MV-4-11 (cell line): Measurements from ENCODE around the gene SYT17.

ENCODE experiments used
- DNase-seq: peaks from one replicate; lab custom pipeline; 2025; lab: John Stamatoyannopoulos, UW

The SYT17 gene, protein sequence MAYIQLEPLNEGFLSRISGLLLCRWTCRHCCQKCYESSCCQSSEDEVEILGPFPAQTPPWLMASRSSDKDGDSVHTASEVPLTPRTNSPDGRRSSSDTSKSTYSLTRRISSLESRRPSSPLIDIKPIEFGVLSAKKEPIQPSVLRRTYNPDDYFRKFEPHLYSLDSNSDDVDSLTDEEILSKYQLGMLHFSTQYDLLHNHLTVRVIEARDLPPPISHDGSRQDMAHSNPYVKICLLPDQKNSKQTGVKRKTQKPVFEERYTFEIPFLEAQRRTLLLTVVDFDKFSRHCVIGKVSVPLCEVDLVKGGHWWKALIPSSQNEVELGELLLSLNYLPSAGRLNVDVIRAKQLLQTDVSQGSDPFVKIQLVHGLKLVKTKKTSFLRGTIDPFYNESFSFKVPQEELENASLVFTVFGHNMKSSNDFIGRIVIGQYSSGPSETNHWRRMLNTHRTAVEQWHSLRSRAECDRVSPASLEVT

DNA sequence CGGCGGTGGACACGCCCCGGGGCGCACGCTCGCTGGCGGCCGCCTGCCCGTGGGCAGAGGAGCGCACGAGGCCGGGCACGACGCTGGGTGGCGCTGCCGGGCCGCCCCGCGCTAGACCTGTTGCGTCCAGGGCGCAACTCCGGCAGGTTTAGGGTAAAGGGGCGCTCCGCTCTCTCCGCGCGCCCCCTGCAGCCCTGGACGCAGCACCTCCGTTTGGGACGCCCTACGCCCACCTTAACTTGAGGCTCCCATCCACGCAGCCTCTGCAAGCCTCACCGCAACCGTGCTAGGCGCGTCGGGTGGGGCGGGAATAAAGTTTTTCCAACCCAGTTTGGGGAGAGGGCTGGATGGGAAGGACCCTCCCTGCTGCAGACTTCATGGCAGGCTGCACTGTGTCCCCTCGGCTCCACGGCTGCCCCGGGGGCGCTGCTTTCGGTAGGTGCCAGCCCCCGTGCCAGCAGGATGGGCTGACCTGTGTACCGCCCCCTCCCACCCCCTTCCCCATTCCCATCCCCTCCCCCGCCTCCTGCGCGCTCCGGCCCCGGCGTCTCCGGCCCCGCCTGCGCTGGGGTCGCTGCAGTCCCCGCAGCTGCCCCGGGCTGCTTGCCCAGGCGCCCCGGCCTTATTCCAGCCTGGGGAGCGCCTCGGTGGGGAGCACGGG is at the start of gene SYT17:
TSS of gene SYT17 (plus strand) at position 531 of the 661 bp plus-strand sequence. CDS start 407 bp downstream, outside the sequence.
- peak; percentile 47 for DNase-seq

DNA sequence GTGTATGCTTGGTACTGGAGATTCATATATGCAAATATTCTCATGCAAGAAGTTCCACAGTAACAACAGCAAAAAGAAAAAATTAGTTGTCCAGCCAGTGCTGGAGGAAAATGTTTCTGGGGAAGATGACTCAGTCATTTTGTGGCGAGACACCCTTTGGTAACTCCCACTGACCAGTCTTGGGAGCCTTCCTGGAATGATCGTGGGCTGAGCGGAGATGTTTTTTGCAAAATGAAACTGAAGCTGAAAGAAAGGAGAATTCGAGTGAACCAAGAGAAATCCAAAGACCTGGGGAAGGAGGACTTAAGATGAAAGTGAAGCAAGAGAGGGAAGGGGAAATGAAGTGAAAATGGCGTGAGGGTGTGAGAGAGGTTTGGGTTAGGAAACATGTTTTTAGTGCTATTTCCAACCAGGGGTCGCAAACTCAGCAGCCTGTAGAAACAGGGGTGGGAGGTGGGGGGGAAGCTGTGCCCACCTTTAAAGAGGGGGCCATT is 49.1 kb upstream of the SYT17 start:
- peak; percentile 94 for DNase-seq

DNA sequence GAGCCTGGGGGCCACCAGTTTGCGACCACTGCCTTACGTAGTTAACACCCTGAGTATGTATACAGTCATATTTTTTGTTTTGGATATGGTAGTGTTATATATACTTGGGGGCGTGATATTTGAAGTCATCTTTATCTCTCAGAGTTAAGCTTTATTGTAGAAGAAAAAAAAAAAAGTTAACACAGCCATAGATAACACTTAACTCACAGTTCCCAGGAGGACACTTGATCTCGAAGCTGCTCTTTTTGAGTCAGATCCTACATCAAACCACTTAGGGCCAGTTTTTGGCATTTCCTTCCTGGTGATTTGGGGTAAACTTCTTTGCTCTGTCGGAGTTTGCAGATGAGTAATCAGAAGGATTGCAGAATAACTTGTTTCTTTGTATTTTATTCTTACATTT is 48.5 kb upstream of the SYT17 start:
- DNase-seq = peak; percentile 49

DNA sequence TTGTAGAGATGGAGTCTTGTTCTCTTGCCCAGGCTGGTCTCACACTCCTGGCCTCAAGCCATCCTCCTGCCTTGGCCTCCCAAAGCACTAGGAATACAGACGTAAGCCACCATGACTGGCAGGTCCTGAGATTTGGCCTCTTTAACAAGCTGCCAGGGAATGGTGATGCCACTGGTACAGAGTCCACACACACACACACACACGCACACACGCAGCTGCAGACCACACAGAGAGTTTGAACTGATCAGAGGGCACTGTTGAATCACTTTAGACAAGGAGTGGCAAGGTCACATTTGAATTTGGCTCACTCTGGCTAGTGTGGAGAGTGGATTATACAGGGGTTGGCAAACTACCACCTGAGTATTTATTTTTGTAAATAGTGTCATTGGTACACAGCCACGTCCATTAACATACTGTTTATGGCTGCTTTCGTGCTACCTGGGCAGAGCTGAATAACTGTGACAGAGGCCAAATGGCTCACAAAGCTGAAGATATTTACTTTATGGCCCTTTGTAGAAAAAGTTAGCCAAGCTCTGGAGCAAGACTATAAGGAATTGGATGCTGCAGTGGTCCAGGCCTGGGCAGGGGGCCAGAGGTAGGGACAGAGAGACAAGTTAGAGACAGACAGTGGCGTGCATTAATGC is 44.4 kb upstream of the SYT17 start:
- DNase-seq = no peak

DNA sequence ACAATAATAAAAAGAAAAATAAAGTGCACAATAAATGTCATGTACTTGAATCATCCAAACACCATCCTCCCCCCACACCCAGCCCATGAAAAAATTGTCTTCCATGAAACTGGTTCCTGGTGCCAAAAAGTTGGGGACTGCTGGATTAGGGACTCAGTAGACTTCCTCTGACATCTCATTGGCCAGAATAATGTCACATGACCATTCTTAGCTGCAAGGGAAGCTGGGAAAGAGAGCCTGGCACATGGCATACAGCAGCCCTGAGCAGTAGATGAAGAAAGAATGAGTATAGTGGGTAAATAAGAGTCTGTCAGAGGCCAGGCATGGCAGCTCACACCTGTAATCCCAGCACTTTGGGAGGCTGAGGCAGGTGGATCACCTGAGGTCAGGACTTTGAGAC is 41.7 kb upstream of the SYT17 start:
- no peak for DNase-seq

DNA sequence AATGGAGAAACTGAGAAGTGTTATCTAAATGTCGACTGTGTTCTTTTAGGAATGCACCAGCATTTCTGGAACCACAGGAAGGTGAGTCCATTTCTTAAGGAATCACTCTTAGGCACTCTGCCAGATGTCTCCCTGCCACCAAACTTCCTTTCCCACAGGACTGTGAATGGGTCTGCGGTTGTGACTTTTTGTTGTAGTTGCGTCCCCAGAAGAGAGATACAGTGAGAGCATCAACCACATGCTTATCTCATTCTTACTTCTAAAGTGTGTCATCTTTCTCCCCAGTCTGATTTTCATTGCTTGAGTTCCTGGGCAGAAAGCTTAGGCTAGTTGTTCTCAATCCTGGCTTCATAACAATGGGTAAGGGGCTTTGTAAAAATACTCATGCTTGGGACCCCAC is 40.8 kb upstream of the SYT17 start:
- peak; percentile 44 for DNase-seq

DNA sequence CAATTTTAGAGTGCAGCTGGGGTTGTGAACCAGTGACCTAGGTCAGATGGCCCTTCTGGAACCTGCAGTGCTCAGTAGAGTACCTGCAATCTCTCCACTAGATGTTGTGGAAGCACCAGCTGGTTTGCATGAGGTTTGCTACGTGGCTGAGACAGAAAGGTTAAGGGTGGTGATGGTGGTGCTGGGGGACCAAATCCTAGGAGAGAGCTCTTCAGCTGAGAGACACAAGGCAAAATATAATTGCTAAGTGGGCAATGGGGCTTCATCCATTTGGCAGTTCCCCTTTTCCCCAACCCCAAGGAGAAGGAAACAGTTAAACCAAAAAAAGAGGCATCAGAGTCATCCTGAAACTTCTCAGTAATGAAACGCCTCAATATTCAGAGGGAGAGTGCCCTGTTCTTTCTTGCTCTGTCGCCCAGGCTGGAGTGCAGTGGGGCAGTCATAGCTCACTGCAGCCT is 40.3 kb upstream of the SYT17 start:
- DNase-seq = peak; percentile 84

DNA sequence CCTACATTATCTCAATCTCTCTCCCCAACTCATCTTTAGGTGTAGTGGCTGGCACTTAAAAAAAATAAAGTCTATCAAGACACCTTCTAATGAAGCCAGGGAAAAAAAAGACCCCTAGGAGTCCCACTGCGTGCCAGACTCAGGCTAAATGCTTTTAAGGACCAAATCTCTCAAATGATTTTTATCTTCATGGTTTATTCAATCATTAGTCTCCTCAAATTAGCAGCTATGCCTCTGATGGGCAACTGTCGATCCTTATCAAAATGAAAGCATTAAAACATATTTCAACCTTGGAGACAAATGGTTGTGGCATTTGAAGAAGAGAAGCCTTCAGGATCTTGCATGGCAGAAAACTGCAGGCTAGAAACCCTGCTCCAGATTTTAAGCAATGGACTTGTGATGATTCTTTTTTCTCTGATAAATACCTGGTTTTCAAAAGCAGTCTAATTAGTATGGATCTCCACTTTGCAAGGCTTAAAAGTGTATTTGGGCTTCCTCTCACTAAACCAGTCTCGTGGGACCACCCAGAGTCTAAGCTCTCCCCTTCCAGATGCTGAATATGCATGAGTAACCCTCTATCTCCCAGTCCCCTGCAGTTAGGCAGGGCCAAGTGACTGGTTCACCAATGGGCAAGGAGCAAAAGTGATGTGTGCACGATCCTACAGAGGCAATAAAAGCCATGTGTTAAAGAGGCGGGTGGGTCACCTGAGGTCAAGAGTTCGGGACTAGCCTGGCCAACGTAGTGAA is 39.4 kb upstream of the SYT17 start:
- no peak for DNase-seq

DNA sequence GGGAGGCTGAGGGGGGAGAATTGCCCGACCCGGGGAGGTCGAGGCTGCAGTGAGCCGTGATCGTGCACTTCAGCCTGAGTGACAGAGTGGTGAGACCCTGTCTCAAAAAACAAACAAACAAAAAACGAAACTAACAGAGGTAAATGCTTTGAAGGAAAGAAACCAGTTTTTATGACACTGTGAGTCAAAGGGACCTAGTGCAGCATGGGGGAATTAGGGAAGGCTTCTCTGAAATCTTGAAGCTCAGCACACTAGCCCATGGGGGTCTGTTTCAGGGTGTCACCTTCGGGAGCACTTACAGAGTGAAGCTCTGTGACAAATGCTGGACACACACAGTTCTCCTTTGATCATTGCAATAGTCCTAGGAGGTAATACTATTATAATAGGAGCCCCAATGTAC is 37.7 kb upstream of the SYT17 start:
- no peak for DNase-seq

DNA sequence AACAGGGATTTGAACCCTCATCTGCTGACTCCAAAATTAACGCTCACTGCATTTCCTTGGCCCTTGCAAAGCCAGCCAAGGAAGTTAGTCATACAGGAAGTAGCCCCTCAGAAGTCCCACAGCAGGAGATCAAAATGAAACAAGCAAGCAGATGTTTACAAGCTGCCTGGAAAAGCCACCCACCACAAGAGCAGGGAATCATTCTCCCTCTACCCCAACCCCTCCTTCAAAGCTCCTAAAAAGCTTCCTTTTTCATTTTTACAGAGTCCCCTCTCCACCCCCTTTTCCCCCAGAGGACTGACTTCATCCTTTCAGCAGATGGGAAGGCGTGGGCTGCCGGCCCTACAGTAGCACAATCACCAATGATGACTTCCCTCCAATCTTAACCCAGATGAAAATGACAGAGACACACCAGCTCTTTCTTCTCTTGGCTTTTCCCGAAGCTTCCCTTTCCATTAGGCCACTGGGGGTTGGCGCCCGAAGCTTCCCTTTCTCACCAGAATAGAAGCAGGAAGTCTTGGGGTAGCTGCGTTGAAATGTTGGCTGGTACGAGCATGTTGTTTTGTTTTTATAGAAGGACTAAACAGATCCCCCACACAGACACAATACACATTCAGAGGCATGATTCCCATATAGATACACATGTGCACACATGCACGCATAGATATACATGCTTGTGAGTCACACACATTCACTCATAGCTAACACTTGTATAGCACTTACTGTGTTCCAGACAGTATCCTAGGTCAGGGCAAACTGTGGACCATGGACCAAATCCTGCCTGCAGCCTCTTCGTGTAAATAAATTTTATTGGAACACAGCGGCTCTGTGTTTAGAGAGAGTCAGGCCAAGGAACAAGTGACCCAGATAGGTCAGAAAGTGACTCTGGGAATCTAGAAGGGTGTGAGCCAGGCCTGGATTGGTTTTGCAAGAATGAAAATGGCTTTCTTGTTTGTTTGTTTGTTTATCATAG is 36.9 kb upstream of the SYT17 start:
- peak; percentile 89 for DNase-seq

DNA sequence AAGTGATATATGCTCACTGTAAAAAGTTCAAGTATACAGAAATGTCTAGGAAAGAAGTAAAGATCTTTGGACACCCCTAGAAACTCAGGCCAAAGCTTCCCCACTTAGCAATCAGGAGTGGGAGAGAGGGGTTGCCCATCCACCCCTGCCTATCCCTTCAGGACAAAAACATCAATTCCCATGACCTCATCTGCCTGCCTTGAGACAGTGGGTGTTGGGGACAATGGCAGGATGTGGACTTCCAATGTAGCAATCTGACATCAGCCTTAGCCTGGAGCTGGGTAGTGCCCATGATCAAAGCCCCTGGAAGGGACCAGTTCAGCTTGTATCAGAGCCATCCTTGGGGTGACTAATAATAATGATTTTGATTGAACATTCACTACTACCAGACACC is 36.2 kb upstream of the SYT17 start:
- no peak for DNase-seq

DNA sequence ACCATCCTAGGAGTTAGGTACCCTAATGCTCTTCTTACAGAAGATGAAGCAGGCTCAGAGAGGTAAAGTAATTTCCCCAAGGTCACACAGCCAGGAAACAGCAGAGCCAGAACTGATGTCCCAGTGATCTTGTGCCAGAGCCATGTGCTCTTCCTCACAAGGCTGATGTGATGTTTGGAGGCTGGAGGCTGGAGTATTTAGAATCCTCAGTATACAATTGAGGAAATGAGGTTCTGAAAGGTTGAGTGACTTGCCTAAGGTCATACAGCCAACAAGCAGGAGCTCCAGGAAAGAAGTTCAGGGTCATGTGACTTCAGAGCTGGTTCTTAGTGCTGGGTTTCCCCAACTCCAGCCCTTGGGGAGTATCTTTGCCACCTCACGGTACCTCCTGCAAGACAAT is 35.8 kb upstream of the SYT17 start:
- DNase-seq = no peak

DNA sequence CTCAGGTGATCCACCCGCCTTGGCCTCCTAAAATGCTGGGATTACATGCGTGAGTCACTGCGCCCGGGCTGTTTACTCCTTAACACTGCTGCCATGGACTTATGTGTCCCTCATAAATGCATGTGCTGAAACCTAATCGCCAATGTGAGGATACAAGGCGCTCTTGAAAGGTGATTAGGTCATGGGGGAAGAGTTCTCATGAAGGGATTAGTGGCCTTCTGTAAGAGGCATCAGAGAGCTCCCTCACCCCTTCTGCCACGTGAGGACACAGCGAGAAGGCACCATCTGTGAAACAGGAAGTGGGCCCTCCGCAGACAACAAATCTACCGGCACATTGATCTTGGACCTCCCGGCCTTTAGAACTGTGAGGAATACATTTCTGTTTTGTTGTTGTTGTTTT is 35.1 kb upstream of the SYT17 start:
- peak; percentile 84 for DNase-seq

DNA sequence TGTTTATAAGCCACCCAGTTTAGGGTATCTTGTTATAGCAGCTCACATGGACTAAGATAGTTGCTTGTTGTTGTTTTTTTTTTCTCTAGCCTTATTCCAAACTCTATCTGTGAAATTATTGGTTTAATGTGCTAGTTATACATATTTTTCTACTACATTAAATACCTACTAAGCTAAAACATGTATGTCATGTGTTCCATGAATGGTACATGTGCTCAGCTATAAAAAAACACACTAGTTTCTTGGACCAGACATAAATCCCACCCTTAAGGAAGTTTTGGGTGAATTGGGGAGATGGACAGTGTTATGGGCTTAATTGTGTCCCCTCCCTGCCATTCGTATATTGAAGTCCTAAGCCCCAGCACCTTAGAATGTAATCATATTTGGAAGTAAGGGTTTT is 34.4 kb upstream of the SYT17 start:
- DNase-seq = no peak

DNA sequence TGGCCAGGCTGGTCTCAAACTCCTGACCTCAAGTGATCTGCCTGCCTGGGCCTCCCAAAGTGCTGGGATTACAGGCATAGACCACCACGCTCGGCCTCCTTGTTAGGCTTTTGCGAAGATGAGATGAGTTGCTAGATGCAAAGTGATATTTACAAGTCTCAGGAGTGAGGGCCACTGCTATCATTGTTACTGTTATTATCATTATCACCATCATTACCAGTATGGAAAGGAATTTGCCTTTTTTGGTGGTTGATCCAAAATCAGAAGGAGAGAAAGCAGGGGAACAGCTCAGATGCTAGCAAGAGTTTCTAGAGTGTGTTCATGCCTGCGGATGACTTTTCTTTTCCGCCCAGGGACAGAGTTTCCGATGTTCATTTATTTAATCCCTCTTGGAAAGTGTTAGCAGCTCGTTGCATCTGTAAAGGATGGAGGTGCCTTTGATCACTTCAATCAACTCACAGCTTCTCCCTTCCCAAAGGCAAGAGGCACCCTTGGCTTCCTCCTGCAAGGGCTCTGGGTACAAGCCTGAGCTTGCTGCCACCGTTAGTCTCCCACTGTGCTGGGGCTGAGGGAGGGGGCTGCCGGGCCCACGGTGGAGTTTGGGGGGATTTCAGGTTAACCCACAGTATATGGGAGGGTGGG is 32.7 kb upstream of the SYT17 start:
- no peak for DNase-seq

DNA sequence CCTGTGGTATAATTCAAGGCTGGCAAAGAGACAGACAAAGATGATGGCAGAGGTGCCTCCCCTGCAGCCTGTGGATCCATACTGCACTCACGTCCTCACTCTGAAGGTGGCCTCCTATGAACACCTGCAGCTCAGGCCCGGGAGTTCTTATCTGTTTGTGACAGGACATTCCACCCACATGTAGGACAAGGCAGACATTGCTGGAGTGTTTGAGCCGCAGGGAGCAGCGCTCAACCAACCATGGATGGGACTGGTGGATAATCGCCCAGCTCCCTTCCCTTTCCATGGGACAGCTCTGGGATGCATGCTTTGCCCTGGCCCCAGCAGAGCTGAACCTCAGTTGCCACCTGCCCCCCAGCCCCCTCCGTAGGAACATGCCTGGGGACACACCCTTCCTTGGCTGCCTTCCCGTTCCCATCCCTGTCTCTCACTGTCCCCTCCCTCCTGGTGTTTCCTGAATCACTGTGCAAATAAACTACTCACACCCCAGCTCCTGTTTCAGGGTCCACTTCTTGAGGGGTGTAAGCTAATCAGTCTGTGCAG is 32.1 kb upstream of the SYT17 start:
- DNase-seq = no peak

DNA sequence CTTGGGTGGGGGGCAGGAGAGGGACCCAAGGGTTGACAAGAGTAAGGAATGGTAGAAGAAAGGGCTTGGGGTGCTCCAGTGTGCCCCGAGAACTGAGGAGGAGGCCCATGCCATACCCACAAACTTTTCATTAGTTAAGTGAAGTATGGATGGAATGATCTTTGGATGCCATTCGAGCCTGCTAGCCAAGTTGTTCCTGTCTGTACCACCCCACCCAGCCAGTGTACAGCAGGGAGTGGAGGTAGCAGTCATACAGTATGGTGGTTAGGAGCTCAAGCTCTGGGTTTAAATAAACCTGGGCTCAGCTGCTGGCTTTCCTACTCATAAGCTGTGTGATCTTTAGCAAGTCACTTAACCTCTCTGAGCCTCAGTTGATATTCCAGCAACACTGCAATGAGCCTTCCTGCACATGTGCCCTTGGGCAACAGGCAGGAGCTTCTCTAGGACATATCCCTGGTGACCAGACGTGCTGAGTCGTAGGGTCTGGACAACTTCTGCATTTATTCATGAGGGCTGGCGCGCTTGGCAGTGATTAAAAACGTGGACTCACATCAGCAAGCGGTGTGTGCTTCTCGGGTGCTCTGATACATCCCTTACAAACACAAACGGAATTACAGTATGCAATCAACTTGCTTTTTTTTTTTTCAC is 31.4 kb upstream of the SYT17 start:
- DNase-seq = peak; percentile 51

DNA sequence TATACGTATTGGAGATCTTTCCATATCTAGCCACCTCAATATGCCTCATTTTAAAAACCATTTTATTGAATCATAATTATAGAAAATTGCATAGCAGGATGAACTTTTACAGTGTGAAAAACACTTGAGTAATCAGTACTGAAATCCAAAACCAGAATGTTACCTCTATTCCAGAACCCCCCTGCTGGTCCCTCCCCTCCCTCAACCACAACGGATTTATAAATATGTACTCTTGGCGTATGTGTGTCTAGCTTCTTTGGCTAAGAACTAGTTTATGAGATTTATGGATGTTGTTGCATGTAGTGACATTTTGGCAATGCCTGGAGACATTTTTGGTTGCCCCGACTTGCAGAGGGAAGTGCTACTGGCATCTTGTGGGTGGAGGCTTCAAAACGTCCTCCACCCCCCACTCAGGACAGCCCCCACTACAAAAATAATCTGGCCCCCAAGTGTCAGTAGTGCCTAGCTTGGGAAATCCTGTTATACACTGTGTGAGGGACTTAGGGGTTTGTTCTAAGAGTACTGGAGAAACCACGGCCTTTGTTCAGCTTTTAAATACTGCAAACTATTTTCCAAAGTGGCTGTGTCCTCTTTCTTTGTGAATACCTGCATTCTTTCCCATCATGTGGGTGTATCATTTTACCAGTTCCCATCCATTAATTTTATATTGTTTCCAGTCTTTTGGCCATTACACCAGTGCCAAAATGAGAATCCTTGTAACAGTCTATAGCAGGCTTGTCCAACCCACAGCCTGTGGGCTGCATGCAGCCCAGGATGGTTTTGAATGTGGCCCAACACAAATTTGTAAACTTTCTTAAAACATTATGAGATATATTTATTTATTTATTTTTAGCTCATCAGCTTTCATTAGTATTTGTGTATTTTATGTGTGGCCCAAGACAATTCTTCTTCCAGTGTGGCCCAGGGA is 30.6 kb upstream of the SYT17 start:
- peak; percentile 32 for DNase-seq
